Subcutaneous abdominal adipose tissue (tissue), 5 donors: Measurements from ENCODE around the gene FARS2.

ENCODE experiments used
- H3K27ac ChIP-seq: one replicate; pipeline ENCODE4 v1.7.0; 2013; ENCODE audit warnings: low read depth, mild to moderate bottlenecking, inconsistent platforms, low read length, moderate library complexity
- H3K27me3 ChIP-seq, 5 donors: one replicate each; pipeline ENCODE4 v1.7.0; 2013; ENCODE audit warnings: low read length in 5 of 5, inconsistent platforms in 1 of 5; ENCODE audit not compliant: control insufficient read depth in 5 of 5, insufficient read depth in 4 of 5
- H3K36me3 ChIP-seq, 5 donors: one replicate each; pipeline ENCODE4 v1.7.0; 2013; ENCODE audit warnings: low read length in 5 of 5; ENCODE audit not compliant: control insufficient read depth in 5 of 5, insufficient read depth in 5 of 5
- H3K4me1 ChIP-seq, 5 donors: one replicate each; pipeline ENCODE4 v1.7.0; 2013; ENCODE audit warnings: low read length in 5 of 5, mild to moderate bottlenecking in 3 of 5, moderate library complexity in 1 of 5; ENCODE audit not compliant: control insufficient read depth in 5 of 5, insufficient read depth in 5 of 5
- H3K4me3 ChIP-seq, 5 donors: one replicate each; pipeline ENCODE4 v1.7.0; 2013; ENCODE audit warnings: low read length in 5 of 5, low read depth in 1 of 5
- H3K9ac ChIP-seq, 5 donors: one replicate each; pipeline ENCODE4 v1.7.0; 2013; ENCODE audit warnings: low read length in 5 of 5, mild to moderate bottlenecking in 4 of 5, moderate library complexity in 3 of 5
- H3K9me3 ChIP-seq, 5 donors: one replicate each; pipeline ENCODE4 v1.7.0; 2013; ENCODE audit warnings: low read length in 5 of 5; ENCODE audit not compliant: control insufficient read depth in 5 of 5
- donor health status: healthy.
- donor health status: healthy.
- donor health status: healthy.
- donor health status: healthy.
- donor health status: healthy.

Gene FARS2

GRCh38 chr6:5671601-5672559 lies 410.6 kb downstream of the FARS2 start:
- Histone ChIP-seq H3K36me3 (no peaks in the 10 kb centered on the region), H3K9ac (no peak overlapping the region), H3K27ac (no peak overlapping the region), H3K27me3 (no peaks in the 10 kb centered on the region), H3K9me3 (no peaks in the 10 kb centered on the region), H3K4me3 (no peak overlapping the region), H3K4me1 (peaks cover 0 to 30% (median 18%) of the 10 kb centered on the region in 5 donors)

GRCh38 chr6:5672581-5673011 lies 411.3 kb downstream of the FARS2 start:
- Histone ChIP-seq H3K9ac (no peak overlapping the region), H3K9me3 (no peaks in the 10 kb centered on the region), H3K36me3 (no peaks in the 10 kb centered on the region), H3K4me3 (no peak overlapping the region), H3K27me3 (no peaks in the 10 kb centered on the region), H3K27ac (no peak overlapping the region), H3K4me1 (peaks cover 0 to 37% (median 24%) of the 10 kb centered on the region in 5 donors)

DNA sequence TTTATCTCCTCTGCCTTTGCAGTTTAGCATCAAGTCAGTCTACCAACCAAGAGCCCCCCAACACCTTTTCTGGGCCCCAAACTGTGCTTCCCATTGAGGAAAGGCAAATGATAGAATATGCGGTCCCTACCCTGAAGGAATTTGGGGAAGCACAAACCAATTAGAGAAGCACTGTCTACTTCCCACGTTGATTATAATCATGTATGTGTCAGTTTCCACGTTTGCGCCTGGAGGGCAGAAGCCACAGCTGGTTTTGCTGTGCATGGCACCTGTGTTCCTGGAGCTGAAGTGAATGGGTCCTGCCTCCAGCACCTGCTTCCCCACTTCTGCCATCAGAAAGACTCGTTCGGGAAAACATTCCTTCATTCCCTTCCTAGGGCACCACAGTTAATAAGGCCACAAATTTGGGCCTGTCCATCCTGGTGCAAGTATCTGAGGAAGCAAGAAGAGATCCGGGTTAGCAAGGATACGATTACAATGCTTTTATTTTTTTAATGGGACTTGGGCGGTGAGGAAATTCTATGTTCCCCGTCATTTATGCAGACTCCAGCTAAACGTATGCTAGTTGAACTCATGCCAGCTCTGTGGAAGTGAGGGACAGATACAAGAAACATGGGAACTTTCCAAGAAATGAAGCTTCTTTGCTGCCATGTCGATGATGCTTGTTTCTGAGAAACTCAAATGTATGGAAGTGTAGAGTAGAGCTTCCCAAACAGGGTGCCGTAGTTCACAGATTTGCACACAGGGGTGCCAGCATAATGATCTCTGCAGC lies 411.9 kb downstream of the FARS2 start:
- Histone ChIP-seq H3K27ac (no peak overlapping the region), H3K4me3 (no peak overlapping the region), H3K27me3 (no peaks in the 10 kb centered on the region), H3K4me1 (peaks cover 0 to 38% (median 24%) of the 10 kb centered on the region in 5 donors), H3K9ac (no peak overlapping the region), H3K36me3 (no peaks in the 10 kb centered on the region), H3K9me3 (no peaks in the 10 kb centered on the region)

- Histone ChIP-seq H3K27ac (no peak overlapping the region), H3K9ac (no peak overlapping the region), H3K4me1 (peaks cover 0 to 38% (median 24%) of the 10 kb centered on the region in 5 donors), H3K27me3 (no peaks in the 10 kb centered on the region), H3K9me3 (no peaks in the 10 kb centered on the region), H3K4me3 (no peak overlapping the region), H3K36me3 (no peaks in the 10 kb centered on the region)
Observed at GRCh38 chr6:5674141-5674540, 412.8 kb downstream of the FARS2 start.

GRCh38 chr6:5674721-5675120 lies 413.4 kb downstream of the FARS2 start:
- Histone ChIP-seq H3K4me1 (peaks cover 0 to 44% (median 24%) of the 10 kb centered on the region in 5 donors), H3K27ac (no peak overlapping the region), H3K36me3 (no peaks in the 10 kb centered on the region), H3K9ac (no peak overlapping the region), H3K9me3 (no peaks in the 10 kb centered on the region), H3K27me3 (no peaks in the 10 kb centered on the region), H3K4me3 (no peak overlapping the region)

DNA sequence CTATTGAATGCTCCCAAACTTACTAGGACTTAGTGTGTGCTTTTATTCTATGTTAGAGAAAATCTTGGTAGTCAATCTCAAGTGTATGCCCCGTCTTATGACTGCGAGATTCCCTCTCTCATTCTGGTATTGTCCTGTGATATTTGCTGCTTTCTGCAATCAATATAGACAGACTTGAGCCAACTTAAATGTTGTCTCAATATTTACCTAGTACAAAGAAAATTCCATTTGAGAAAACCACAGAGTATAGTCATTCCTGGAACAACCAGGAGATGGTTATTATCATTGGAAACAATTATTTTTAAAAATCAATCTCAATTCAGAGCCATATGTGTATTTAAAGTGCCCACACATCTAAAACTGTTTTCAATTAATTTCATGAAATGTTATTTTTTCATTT lies 415.4 kb downstream of the FARS2 start:
- H3K36me3 ChIP-seq = no peaks in the 10 kb centered on the region
- H3K4me3 ChIP-seq = no peak overlapping the region
- no peak overlapping the region for H3K27ac ChIP-seq
- H3K9me3 ChIP-seq = no peaks in the 10 kb centered on the region
- no peak overlapping the region for H3K9ac ChIP-seq
- peaks cover 0 to 47% (median 24%) of the 10 kb centered on the region in 5 donors for H3K4me1 ChIP-seq
- no peaks in the 10 kb centered on the region for H3K27me3 ChIP-seq

DNA sequence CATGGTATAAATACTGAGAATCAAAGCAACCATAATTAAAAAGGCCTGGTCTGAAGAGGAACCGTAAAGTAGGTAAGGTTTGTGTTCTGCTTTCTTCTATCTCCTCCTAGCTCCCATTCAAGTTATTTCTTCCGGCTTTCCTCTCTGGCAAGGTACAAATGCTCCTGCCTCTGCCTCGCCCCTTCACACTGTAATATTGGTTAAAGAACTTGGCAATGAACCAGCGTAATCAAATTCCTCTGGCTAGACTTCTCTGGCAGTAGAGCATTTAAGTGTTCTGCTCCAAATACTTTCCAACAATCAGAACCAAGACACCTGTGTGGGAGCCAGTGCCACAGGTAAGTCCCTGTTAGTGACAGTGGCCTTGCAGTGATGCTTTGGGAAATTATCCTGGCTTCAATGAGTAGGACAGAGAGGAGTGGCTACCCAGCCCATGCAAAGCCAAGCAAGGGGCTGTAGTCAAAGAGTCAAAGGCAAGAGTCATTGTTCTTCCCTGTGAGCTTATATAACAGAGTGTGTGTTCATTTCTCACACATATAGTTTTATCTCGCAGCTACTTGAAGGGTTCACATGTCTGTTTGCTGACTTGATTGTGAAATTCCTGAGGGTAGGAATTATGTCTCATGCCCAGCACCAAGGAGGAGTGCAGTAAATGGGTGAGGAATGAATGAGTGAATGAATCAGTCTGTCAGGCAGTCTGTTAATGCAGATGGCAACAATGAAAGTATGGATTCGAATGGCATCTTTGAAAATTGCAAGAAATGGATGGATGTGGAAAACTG lies 416.1 kb downstream of the FARS2 start:
- Histone ChIP-seq H3K9me3 (no peaks in the 10 kb centered on the region), H3K27me3 (no peaks in the 10 kb centered on the region), H3K36me3 (no peaks in the 10 kb centered on the region), H3K9ac (no peak overlapping the region), H3K4me1 (peaks cover 0 to 42% (median 20%) of the 10 kb centered on the region in 5 donors), H3K4me3 (no peak overlapping the region), H3K27ac (no peak overlapping the region)

GRCh38 chr6:5679270-5679669 lies 418.0 kb downstream of the FARS2 start:
- no peaks in the 10 kb centered on the region for H3K36me3 ChIP-seq
- H3K27me3 ChIP-seq = no peaks in the 10 kb centered on the region
- H3K27ac ChIP-seq = no peak overlapping the region
- peaks cover 0 to 28% (median 9%) of the 10 kb centered on the region in 5 donors for H3K4me1 ChIP-seq
- H3K9me3 ChIP-seq = peaks cover 0 to 3% (median 0%) of the 10 kb centered on the region in 5 donors
- no peak overlapping the region for H3K4me3 ChIP-seq
- no peak overlapping the region for H3K9ac ChIP-seq

DNA sequence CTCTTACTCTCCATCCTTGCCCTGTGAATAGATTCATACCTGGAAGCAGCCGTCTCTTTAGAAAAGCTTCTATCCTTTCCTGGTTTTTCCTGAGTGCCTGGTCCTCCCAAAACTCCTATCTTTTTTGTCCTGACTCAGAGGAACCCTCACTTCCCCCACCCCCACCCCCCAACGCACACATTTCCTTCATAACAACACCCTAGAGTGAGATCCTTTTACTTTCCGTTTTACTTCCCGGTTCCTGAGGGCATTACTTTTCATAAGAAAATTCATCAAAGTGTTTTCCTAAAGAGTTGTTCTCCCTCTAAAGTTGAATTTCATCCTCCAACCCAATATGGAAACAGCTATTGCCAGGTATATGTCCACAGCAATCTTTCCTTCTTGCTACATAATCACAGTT lies 418.4 kb downstream of the FARS2 start:
- Histone ChIP-seq H3K27me3 (no peaks in the 10 kb centered on the region), H3K9ac (no peak overlapping the region), H3K9me3 (peaks cover 0 to 3% (median 0%) of the 10 kb centered on the region in 5 donors), H3K27ac (no peak overlapping the region), H3K36me3 (no peaks in the 10 kb centered on the region), H3K4me1 (peaks cover 0 to 25% (median 6%) of the 10 kb centered on the region in 5 donors), H3K4me3 (no peak overlapping the region)
